ENCODE results near the gene DAB2IP.

DNA sequence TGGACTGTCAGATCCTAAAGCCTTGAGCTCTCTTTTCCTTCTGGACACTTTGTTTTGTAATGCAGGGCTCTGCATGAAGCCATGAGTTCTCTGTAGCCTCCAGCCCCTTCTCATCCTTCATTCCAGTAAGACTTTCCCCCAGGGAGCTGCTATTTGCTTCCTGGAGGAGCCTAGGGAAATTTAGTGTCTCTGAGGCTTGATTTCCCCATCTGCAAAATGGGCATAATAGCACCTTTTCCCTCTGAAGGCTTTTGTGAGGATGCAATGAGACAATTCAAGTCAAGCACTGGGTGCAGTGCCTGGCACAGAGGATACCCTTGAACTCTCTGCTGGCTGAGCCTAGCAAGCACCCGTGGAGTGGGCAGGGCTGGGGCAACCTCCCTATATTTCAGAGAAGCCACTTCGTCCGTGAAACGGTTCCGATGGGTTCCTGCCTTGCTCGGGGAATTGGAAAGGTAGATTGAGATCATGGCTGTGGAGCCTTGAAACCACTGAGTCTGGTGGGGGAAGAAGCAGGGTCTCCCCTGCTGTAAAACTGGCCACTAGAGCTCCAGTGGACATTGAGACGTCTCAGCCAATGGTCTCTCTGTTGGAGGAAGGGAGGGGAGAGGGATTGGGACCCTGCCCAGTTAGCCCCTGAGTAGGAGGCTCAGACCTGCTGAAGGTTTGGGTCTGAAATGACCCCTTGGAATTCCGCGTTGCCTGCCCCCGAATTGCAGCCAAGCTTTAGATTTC, 14.3 kb upstream of the DAB2IP start:
- TF ChIP-seq EZH2 (IDR thresholded peaks at IDR 0.05; ENCODE audit: low read length, unreplicated experiment) = no peak
- TF ChIP-seq, protein P1, sequence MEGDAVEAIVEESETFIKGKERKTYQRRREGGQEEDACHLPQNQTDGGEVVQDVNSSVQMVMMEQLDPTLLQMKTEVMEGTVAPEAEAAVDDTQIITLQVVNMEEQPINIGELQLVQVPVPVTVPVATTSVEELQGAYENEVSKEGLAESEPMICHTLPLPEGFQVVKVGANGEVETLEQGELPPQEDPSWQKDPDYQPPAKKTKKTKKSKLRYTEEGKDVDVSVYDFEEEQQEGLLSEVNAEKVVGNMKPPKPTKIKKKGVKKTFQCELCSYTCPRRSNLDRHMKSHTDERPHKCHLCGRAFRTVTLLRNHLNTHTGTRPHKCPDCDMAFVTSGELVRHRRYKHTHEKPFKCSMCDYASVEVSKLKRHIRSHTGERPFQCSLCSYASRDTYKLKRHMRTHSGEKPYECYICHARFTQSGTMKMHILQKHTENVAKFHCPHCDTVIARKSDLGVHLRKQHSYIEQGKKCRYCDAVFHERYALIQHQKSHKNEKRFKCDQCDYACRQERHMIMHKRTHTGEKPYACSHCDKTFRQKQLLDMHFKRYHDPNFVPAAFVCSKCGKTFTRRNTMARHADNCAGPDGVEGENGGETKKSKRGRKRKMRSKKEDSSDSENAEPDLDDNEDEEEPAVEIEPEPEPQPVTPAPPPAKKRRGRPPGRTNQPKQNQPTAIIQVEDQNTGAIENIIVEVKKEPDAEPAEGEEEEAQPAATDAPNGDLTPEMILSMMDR (conservative IDR thresholded peaks at IDR 0.05; ENCODE audit: low read depth, low read length) = no peak

All from PC-3 (cell line).